ENCODE measurements around the gene RPRD2.

DNA sequence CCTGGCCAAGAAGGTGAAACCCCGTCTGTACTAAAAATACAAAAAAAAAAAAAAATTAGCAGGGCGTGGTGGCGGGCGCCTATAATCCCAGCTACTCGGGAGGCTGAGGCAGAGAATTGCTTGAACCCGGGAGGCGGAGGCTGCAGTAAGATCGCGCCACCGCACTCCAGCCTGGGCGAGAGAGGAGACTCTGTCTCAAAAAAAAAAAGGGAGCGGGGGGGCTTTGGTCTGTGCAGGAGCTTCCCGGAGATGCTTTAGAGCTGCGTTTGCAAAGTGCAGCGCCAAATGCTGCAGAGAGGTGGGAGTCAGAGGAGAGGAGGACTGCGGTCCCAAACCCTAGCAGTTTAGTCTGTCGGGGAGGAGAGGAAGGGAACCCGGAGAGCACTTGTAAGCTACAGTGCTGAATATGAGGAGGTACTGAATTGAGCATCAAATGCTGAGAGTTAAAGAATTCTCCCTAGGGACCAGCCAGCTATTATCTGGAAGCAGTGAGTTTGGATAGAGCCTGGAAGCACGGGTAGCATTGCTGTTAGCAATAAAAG is 152.2 kb downstream of the RPRD2 start:
- TF ChIP-seq, protein P1, sequence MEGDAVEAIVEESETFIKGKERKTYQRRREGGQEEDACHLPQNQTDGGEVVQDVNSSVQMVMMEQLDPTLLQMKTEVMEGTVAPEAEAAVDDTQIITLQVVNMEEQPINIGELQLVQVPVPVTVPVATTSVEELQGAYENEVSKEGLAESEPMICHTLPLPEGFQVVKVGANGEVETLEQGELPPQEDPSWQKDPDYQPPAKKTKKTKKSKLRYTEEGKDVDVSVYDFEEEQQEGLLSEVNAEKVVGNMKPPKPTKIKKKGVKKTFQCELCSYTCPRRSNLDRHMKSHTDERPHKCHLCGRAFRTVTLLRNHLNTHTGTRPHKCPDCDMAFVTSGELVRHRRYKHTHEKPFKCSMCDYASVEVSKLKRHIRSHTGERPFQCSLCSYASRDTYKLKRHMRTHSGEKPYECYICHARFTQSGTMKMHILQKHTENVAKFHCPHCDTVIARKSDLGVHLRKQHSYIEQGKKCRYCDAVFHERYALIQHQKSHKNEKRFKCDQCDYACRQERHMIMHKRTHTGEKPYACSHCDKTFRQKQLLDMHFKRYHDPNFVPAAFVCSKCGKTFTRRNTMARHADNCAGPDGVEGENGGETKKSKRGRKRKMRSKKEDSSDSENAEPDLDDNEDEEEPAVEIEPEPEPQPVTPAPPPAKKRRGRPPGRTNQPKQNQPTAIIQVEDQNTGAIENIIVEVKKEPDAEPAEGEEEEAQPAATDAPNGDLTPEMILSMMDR (IDR thresholded peaks at IDR 0.05): peak in 1 of 7 experiments; percentile 16
- TF ChIP-seq POLR2A (IDR thresholded peaks at IDR 0.05): no peak

All from body of pancreas (tissue), 4 donors.